Astrocyte (in vitro differentiated cells and primary cell): Measurements from ENCODE around the gene KCNH8.

ENCODE experiments used
- CTCF ChIP-seq: IDR thresholded peaks from 2 replicates; pipeline ENCODE4 v1.5.1; 2011; ENCODE audit warnings: low read depth, mild to moderate bottlenecking, inconsistent platforms, low read length, moderate library complexity; ENCODE audit not compliant: insufficient read depth
- EZH2 ChIP-seq: IDR thresholded peaks from 2 replicates; pipeline ENCODE4 v1.6.1; 2012; ENCODE audit warnings: mild to moderate bottlenecking, low read length, inconsistent platforms; ENCODE audit not compliant: insufficient read depth

- TF ChIP-seq CTCF, result no peak
- TF ChIP-seq EZH2, result no peak
These were observed 246.6 kb downstream of the KCNH8 start for GRCh38 chr3:19394946-19395345.
